Sciatic nerve (tissue), 2 donors: ENCODE results near the gene TMEM14C. TPM values are rescaled to one million over a fixed set of nuclear protein-coding genes. Genes with fewer than 3 reads are reported as not detected.
"Not testable (repeated sequence)": the region's sequence is repeated elsewhere in the genome, so short reads cannot be mapped to it uniquely, and the experiment has no call there.

Source experiments
- ATAC-seq: fragments of 200-7000 bp; cut with Tn5 transposase; one replicate; pipeline ENCODE4 v1.9.1; 2020; ENCODE audit warnings: mild to moderate bottlenecking, moderate library complexity
- DNase-seq: peaks from one replicate; pipeline ENCODE4 v3.0.0-alpha.2; 2020; ENCODE audit warnings: low spot score
- intact Hi-C: fragments of 100-400 bp; cut with DNase I; formaldehyde crosslinking; loops from one replicate; pipeline ENCODE4 v1.14.2; 2022
- total RNA-seq: library from RNA; stranded (reverse); fragmentation: NEBNext Ultra II Directional; extraction: Animal tissue kit (Norgen Biotek cat#: 25700); gene quantifications from one replicate; pipeline ENCODE4 v1.2.1, GENCODE V29; 2021
- donor health status: DM: no; HTN: no; CAD: no.
- donor health status: DM: no; HTN: no; CAD: no.

TMEM14C gene
- total RNA-seq, 1 donor from 2014 or later: 79.5 TPM

- intact Hi-C loops: loop anchor here (10.0 kb wide), 1 partner anchor 55 kb away; the partner anchor contains the start of genes C6orf52 and PAK1IP1
- no peak for ATAC-seq
- no peak for DNase-seq
Measured at GRCh38 chr6:10749734-10750133, 26.9 kb downstream of the TMEM14C start.

DNA sequence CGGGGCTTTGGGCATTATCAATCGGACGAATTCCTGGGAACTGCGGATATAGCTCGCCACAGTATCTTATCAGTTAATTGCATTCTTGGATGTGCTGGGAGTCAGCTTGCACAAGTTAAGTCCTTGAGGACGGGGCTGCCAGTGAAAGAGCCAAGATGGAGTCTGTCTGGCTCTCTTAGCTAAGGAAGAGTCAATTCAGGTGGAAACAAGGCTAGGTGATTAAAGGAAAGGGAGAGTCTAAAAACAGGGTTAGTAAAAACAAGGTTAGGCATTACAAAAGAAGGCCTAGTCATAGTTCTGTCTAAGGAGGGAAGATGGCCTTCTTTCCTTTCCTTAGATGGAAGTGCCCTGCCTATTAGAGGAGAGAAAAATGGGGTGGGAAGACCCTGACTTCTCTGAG, 27.7 kb downstream of the TMEM14C start:
- intact Hi-C loops, ATAC-seq, DNase-seq: not testable (repeated sequence)

DNA sequence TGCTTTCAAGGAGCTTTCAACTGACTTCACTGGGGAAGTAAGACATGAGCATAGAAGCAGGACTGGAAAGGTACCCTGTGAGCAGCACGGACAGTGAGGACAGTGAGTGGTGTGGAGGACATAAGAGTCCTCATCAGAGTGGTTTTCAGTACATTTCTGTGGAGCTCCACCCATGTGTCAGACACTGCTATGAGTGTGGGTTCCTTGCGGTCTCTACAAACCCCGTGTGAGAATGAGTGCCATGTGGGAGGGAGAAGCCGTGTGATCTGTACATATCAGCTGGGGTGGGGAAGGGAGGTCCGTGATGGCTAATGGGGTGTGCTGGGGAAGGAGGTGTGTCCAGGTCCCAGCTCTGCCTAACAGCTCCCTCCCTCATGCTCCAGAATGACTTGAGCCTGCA, 28.9 kb downstream of the TMEM14C start:
- DNase-seq, intact Hi-C loops, ATAC-seq: not testable (repeated sequence)

- DNase-seq (no peak), ATAC-seq (no peak)
- intact Hi-C loops: no loop called here
Measured at GRCh38 chr6:10756085-10756484, 33.2 kb downstream of the TMEM14C start.

GRCh38 chr6:10759312-10759839, 36.5 kb downstream of the TMEM14C start:
- ATAC-seq (no peak), DNase-seq (no peak)
- intact Hi-C loops: no loop called here

GRCh38 chr6:10759884-10760329, 37.0 kb downstream of the TMEM14C start:
- no peak for ATAC-seq
- intact Hi-C loops: no loop called here
- DNase-seq: no peak

DNA sequence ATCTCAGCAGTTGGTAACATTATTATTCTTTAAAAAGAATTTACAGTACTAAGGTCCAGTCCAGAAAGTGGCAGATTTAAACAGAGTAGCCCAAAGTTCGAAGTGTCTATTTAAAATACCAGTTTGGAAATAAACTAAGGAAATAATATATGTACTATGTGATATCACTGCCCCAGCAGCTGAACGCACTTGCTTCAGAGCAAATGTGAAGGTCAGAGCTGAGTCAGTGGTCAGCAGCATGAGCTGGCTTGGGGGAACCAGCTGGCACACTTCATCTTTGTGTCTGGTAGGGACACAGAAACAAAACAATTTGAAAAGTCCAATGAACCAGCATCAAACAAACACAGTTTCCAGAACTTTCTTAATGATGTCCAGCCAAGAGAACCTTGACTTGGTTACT, 40.1 kb downstream of the TMEM14C start:
- no peak for DNase-seq
- no peak for ATAC-seq
- intact Hi-C loops: no loop called here

DNA sequence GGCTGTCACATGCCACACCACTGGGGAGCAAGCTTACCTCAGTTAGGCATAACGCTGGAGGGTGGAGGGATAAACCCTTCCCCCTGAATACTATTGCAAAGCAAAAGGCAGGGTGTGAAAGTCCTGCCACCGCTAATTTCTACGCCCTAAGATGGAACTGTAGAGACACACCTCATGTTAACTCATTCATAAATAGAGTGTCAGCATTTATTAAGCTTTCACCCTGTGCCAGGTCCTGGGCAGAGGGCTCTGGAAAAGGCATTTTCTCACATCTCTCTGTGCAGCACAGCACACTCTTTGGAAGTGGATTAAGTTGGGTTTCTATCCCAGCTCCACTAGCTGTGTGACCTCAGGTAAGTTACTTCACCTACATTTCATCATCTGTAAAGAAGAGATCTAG, 46.5 kb downstream of the TMEM14C start:
- ATAC-seq (no peak), DNase-seq (no peak)
- intact Hi-C loops: no loop called here

DNA sequence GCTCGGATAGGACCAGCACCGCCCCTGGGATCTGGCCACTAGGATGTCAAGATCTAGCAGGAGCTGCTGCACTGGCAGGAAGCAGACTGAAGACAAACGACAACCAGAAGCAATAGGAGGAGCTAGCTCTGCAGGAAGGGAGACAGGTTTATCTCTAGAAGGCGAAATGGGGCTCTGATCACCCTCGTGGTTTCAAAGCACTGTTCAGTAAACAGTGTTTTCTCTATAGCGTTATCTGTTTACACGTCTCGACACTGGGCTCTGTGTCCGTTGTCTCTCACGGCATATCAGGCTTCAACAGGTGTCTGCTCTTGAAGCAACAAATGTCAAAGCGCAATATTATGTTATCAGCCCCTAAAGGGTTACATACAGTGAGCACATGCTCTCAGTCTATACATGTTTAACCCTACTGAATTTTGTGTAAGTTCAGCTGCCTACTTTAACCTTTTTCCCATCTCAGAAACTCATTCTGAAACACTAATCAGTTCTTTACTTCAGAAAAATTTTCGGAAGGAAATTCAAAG, 48.6 kb downstream of the TMEM14C start:
- ATAC-seq (no peak), DNase-seq (no peak)
- intact Hi-C loops: no loop called here

- DNase-seq: no peak
- no peak for ATAC-seq
Measured at GRCh38 chr6:10778230-10778629, 55.4 kb downstream of the TMEM14C start.

DNA sequence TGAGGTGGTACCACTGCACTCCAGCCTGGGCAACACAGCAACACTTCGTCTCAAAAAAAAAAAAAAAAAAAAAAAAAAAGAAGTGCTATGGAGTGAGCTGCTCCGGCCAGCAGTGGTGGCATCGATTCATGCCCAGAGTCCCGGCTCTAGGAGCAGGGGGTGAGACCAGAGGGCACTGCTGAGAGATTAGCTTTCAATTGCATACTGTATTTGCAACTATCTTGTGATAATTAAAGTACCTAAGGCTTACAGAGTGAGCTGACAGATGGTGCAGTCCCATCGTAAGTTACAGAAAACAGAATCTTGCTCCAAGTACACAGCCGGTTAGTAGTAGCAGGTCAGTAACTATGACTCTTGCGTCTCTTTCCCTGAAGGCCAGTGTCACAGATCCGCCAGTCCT, 56.2 kb downstream of the TMEM14C start:
- intact Hi-C loops: no loop called here
- no peak for DNase-seq
- ATAC-seq: no peak

More at GRCh38 chr6:10778230-10778629, 55.4 kb downstream of the TMEM14C start:
- intact Hi-C loops: no loop called here

Other genes starting within 250 kb of the TMEM14C start
- 2.6 TPM for gene GCNT2, start 201.7 kb upstream of the TMEM14C start, total RNA-seq
- 1.1 TPM for gene C6orf52, start 28.5 kb upstream of the TMEM14C start, total RNA-seq
- gene PAK1IP1, start 28.1 kb upstream of the TMEM14C start, total RNA-seq: 12.3 TPM
- gene TMEM14B, start 24.7 kb downstream of the TMEM14C start, total RNA-seq: 58.9 TPM
- gene MAK, start 115.5 kb downstream of the TMEM14C start, total RNA-seq: 0.40 TPM
- gene GCM2, start 159.0 kb downstream of the TMEM14C start, total RNA-seq: not detected
- gene SYCP2L, start 164.0 kb downstream of the TMEM14C start, total RNA-seq: 1.3 TPM